A673 (cell line): Measurements from ENCODE around the gene NPLOC4. TPM values are rescaled to one million over a fixed set of nuclear protein-coding genes. Genes with fewer than 3 reads are reported as not detected.

Experiments
- BruUV-seq: library from RNA; stranded (reverse); fragments of 400-500 nt; replicated peaks from 2 replicates; lab custom pipeline; 2021; lab: Mats Ljungman, UMichigan
- CTCF ChIA-PET: fragments of 300-600 bp; sonication (Branson Sonifier 250); formaldehyde crosslinking; loops from one replicate; lab custom pipeline; 2022; ENCODE audit warnings: antibody characterized with exemption; lab: Charles Lee
- POLR2A ChIA-PET: fragments of 300-600 bp; sonication (Branson Sonifier 250); formaldehyde crosslinking; loops from one replicate; lab custom pipeline; 2022; ENCODE audit warnings: antibody characterized with exemption; ENCODE audit not compliant: low non-redundant PET; lab: Charles Lee
- DNase-seq: peaks from one replicate; pipeline ENCODE4 v3.0.0-alpha.2; 2015; ENCODE audit warnings: low spot score
- H3K27ac ChIP-seq: fragments of 200-600 bp; sonication (generic); 2 replicates; pipeline ENCODE4 v1.5.1; 2016; ENCODE audit warnings: mixed run types, low read depth, mild to moderate bottlenecking, mixed read lengths, antibody characterized with exemption, low read length; ENCODE audit not compliant: poor library complexity, severe bottlenecking
- H3K27me3 ChIP-seq: fragments of 200-600 bp; sonication (generic); replicated peaks from 2 replicates; pipeline ENCODE4 v1.6.1; 2017; ENCODE audit warnings: mixed run types, low read depth, mild to moderate bottlenecking, mixed read lengths, antibody characterized with exemption, low read length; ENCODE audit not compliant: insufficient read depth, poor library complexity
- H3K36me3 ChIP-seq: fragments of 200-600 bp; sonication (generic); 2 replicates; pipeline ENCODE4 v1.6.1; 2016; ENCODE audit warnings: mixed run types, mild to moderate bottlenecking, mixed read lengths, antibody characterized with exemption, low read length; ENCODE audit not compliant: insufficient read depth, poor library complexity, severe bottlenecking
- H3K4me1 ChIP-seq: fragments of 200-600 bp; sonication (generic); 2 replicates; pipeline ENCODE4 v1.6.1; 2017; ENCODE audit warnings: mixed run types, mild to moderate bottlenecking, mixed read lengths, antibody characterized with exemption, low read length; ENCODE audit not compliant: insufficient read depth, poor library complexity, severe bottlenecking
- H3K4me3 ChIP-seq: fragments of 200-600 bp; sonication (generic); 2 replicates; pipeline ENCODE4 v1.5.1; 2016; ENCODE audit warnings: low read depth, mixed run types, mild to moderate bottlenecking, mixed read lengths, low read length; ENCODE audit not compliant: poor library complexity, severe bottlenecking
- H3K9me3 ChIP-seq: fragments of 200-600 bp; sonication (generic); 2 replicates; pipeline ENCODE4 v1.6.1; 2016; ENCODE audit warnings: mixed run types, low read depth, mild to moderate bottlenecking, mixed read lengths, antibody characterized with exemption, low read length; ENCODE audit not compliant: poor library complexity, severe bottlenecking
- EZH2 ChIP-seq: fragments of 200-600 bp; sonication (generic); IDR thresholded peaks from 2 replicates; pipeline ENCODE4 v1.6.1; 2017; ENCODE audit warnings: borderline replicate concordance, low read depth, mild to moderate bottlenecking, mixed read lengths, antibody characterized with exemption, low read length; ENCODE audit not compliant: poor library complexity, severe bottlenecking
- intact Hi-C: fragments of 100-400 bp; cut with micrococcal nuclease; formaldehyde crosslinking; loops from one replicate; pipeline ENCODE4 v1.10.0; 2022; ENCODE audit not compliant: unreplicated experiment
- total RNA-seq: library from RNA; stranded (reverse); gene quantifications from 2 replicates; pipeline ENCODE4 v1.2.3, GENCODE V29; 2021
- TF ChIP-seq, protein P1 (sequence below): fragments of 300-800, 200-600 bp; sonication (generic); conservative IDR thresholded peaks from 2 replicates; pipeline ENCODE4 v1.5.1; 2017; ENCODE audit warnings: low read depth, mild to moderate bottlenecking, antibody characterized with exemption, low read length, moderate library complexity, mixed read lengths

The NPLOC4 gene
- total RNA-seq, 1 experiment from 2014 or later: 195 TPM

GRCh38 chr17:81514489-81514738 lies 122.5 kb downstream of the NPLOC4 start:
- intact Hi-C loops: loop anchor here (10.0 kb wide), 1 partner anchor 90 kb away; no protein-coding TSS in a partner anchor
- Histone ChIP-seq H3K9me3 (no peaks in the 10 kb centered on the region), H3K36me3 (peaks cover 25% of the 10 kb centered on the region), H3K27ac (peak overlapping the region; percentile 99), H3K4me1 (peaks cover 26% of the 10 kb centered on the region), H3K27me3 (no peaks in the 10 kb centered on the region), H3K4me3 (peak overlapping the region; percentile 79)
- no TSS peak for BruUV-seq
- DNase-seq: no peak
- no peak for TF ChIP-seq EZH2
- TF ChIP-seq, protein P1, sequence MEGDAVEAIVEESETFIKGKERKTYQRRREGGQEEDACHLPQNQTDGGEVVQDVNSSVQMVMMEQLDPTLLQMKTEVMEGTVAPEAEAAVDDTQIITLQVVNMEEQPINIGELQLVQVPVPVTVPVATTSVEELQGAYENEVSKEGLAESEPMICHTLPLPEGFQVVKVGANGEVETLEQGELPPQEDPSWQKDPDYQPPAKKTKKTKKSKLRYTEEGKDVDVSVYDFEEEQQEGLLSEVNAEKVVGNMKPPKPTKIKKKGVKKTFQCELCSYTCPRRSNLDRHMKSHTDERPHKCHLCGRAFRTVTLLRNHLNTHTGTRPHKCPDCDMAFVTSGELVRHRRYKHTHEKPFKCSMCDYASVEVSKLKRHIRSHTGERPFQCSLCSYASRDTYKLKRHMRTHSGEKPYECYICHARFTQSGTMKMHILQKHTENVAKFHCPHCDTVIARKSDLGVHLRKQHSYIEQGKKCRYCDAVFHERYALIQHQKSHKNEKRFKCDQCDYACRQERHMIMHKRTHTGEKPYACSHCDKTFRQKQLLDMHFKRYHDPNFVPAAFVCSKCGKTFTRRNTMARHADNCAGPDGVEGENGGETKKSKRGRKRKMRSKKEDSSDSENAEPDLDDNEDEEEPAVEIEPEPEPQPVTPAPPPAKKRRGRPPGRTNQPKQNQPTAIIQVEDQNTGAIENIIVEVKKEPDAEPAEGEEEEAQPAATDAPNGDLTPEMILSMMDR: no peak
- ChIA-PET POLR2A (no interaction called here), CTCF (no interaction called here)

GRCh38 chr17:81513753-81514488 lies 123.0 kb downstream of the NPLOC4 start:
- peak; percentile 82 for DNase-seq
- Histone ChIP-seq H3K9me3 (no peaks in the 10 kb centered on the region), H3K4me1 (peaks cover 26% of the 10 kb centered on the region), H3K36me3 (peaks cover 30% of the 10 kb centered on the region), H3K27me3 (no peaks in the 10 kb centered on the region), H3K27ac (peak overlapping the region; percentile 99), H3K4me3 (peak overlapping the region; percentile 79)
- TF ChIP-seq, protein P1: no peak
- TF ChIP-seq EZH2: no peak
- ChIA-PET POLR2A (interaction anchor here (0.8 kb wide), 2 partner anchors 14 to 122 kb away, joined by 3 read pairs; no protein-coding TSS in a partner anchor), CTCF (no interaction called here)
- no TSS peak for BruUV-seq
- intact Hi-C loops: loop anchor here (10.0 kb wide), 1 partner anchor 91 kb away; no protein-coding TSS in a partner anchor

GRCh38 chr17:81513372-81513752 lies 123.5 kb downstream of the NPLOC4 start:
- Histone ChIP-seq H3K27ac (peak overlapping the region; percentile 99), H3K36me3 (peaks cover 32% of the 10 kb centered on the region)
- BruUV-seq: no TSS peak

More at GRCh38 chr17:81513372-81513752, 123.5 kb downstream of the NPLOC4 start:
- DNase-seq: peak; percentile 83
- Histone ChIP-seq H3K27me3 (no peaks in the 10 kb centered on the region), H3K4me3 (peak overlapping the region; percentile 79), H3K9me3 (no peaks in the 10 kb centered on the region), H3K4me1 (peaks cover 26% of the 10 kb centered on the region)
- no peak for TF ChIP-seq EZH2
- TF ChIP-seq, protein P1: no peak
- CTCF ChIA-PET: interaction anchor here (0.6 kb wide), 1 partner anchor 237 kb away, joined by 4 read pairs; no protein-coding TSS in a partner anchor
- intact Hi-C loops: loop anchor here (10.0 kb wide), 1 partner anchor 91 kb away; no protein-coding TSS in a partner anchor
- POLR2A ChIA-PET: interaction anchor here (0.8 kb wide), 2 partner anchors 14 to 123 kb away, joined by 3 read pairs; no protein-coding TSS in a partner anchor
